NT2/D1 (cell line): ENCODE data around the gene CLASP2.

ENCODE experiments used
- DNase-seq: peaks from one replicate; pipeline ENCODE4 v3.0.0-alpha.2; 2011; ENCODE audit warnings: low read depth, low spot score
- H3K27me3 ChIP-seq: 2 replicates; pipeline ENCODE4 v1.6.0; 2011; ENCODE audit warnings: mild to moderate bottlenecking; ENCODE audit not compliant: insufficient read length, insufficient read depth
- H3K36me3 ChIP-seq: 2 replicates; pipeline ENCODE4 v1.6.1; 2011; ENCODE audit warnings: mild to moderate bottlenecking, low read length, mixed read lengths; ENCODE audit not compliant: insufficient read depth, insufficient read length
- H3K4me1 ChIP-seq: 2 replicates; pipeline ENCODE4 v1.5.1; 2011; ENCODE audit not compliant: insufficient read depth, insufficient read length
- H3K4me3 ChIP-seq: 2 replicates; pipeline ENCODE4 v1.5.1; 2011; ENCODE audit warnings: low read depth; ENCODE audit not compliant: insufficient read length
- H3K9ac ChIP-seq: 2 replicates; pipeline ENCODE4 v1.6.0; 2011; ENCODE audit warnings: low read depth; ENCODE audit not compliant: insufficient read length
- H3K9me3 ChIP-seq: 2 replicates; pipeline ENCODE4 v1.5.1; 2011; ENCODE audit warnings: mild to moderate bottlenecking, low read length; ENCODE audit not compliant: insufficient read depth
- SUZ12 ChIP-seq: IDR thresholded peaks from 2 replicates; pipeline ENCODE4 v1.6.1; 2011; ENCODE audit not compliant: insufficient read length, insufficient read depth; ENCODE audit errors: extremely low read depth
- YY1 ChIP-seq: IDR thresholded peaks from 2 replicates; pipeline ENCODE4 v1.6.1; 2011; ENCODE audit not compliant: insufficient read length, insufficient read depth
- ZNF274 ChIP-seq: IDR thresholded peaks from 2 replicates; pipeline ENCODE4 v1.6.1; 2011; ENCODE audit warnings: mild to moderate bottlenecking, low read depth, low read length

The CLASP2 gene

DNA sequence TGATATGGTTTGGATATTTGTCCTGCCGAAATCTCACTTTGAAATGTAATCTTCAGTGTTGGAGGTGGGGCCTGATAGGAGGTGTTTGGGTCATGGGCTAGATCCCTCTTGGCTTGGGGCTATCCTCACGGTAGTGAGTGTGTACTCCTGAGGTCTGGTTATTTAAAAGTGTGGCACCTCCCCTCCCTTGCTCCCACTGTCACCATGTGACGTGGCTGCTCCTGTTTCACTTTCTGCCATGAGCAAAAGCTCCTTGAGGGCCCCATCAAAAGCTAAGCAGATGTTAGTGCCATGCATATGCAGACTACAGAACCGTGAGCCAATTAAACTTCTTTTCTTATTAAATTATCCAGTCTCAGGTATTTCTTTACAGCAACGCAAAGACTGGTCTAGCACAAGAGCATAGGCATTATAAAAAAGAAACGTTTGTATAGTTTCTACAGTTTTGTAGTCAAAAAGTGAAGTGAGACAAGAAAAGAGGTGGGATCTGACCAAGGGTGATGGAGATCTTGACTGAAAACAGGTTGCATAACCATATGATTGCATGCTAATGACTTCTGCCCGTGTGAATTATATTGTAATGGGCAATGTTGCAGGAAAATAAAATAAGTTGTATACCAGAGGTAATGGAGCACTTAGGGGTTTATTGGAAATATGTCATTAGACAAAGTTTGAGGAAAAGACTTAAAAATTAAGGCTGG, 28.5 kb upstream of the CLASP2 start:
- Histone ChIP-seq H3K4me1 (no peaks in the 10 kb centered on the region), H3K27me3 (no peaks in the 10 kb centered on the region), H3K9ac (no peak overlapping the region), H3K36me3 (no peaks in the 10 kb centered on the region), H3K9me3 (no peaks in the 10 kb centered on the region), H3K4me3 (no peak overlapping the region)
- TF ChIP-seq ZNF274 (no peak), SUZ12 (no peak)
- no peak for DNase-seq

DNA sequence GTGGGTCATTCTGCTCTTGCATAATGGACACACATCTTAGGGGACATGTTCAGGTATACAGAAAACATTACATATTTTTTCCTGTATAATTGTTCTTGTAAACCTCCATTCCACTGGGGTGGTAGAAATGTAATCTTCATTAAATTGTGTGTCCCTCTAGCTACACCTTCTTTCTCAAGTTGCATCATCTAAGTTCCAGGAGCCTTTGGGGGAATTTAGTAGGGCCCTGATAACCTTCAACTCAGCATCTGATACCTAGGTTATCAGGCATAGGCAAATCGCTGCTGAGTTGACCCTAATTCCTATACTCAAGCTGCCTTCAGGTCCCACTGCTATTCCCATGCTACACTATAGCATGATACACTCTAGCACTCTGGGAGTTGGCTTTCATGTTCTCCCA, 19.1 kb upstream of the CLASP2 start:
- DNase-seq = no peak
- Histone ChIP-seq H3K4me3 (no peak overlapping the region), H3K36me3 (no peaks in the 10 kb centered on the region), H3K9ac (no peak overlapping the region), H3K27me3 (no peaks in the 10 kb centered on the region), H3K4me1 (no peaks in the 10 kb centered on the region), H3K9me3 (peaks cover 7% of the 10 kb centered on the region; the same call in 1 of the 2 replicates)
- TF ChIP-seq SUZ12 (no peak), ZNF274 (no peak), YY1 (no peak)

DNA sequence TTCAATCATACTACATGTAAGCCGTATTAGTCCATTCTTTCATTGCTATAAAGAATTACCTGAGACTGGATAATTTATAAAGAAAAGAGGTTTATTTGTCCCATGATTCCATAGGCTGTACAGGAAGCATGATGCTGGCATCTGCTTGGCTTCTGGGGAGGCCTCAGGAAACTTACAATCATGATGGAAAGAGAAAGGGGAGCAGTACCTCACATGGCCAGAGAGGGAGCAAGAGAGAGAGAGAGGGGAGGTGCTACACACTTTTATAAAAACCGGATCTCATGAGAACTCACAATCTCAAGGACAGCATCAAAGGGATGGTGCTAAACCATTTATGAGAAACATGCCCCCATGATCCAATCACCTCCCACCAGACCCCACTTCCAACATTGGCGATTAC, 14.3 kb upstream of the CLASP2 start:
- Histone ChIP-seq H3K4me1 (no peaks in the 10 kb centered on the region), H3K9me3 (peaks cover 17% of the 10 kb centered on the region; the same call in 1 of the 2 replicates), H3K9ac (no peak overlapping the region), H3K36me3 (no peaks in the 10 kb centered on the region), H3K27me3 (no peaks in the 10 kb centered on the region), H3K4me3 (no peak overlapping the region)
- no peak for DNase-seq
- TF ChIP-seq YY1 (no peak), ZNF274 (no peak), SUZ12 (no peak)

DNA sequence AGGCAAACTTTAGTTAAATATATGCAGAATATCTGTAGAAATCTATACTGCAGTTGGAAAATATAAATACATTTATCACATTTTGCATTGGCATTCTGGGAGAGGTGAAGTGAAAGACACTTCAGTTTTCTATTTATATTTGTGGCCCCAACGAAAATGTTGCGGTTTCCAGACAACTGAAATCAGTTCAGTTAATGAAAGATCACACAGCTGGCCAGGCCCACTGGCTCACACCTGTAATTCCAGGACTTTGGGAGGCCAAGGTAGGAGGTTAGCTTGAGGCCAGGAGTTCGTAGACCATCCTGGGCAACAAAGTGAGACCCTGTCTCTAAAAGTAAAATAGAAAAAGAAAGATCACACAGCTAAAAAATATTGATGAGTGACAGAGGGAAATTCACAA, 11.9 kb upstream of the CLASP2 start:
- DNase-seq = no peak
- Histone ChIP-seq H3K4me3 (no peak overlapping the region), H3K36me3 (no peaks in the 10 kb centered on the region), H3K27me3 (no peaks in the 10 kb centered on the region), H3K9me3 (peaks cover 17% of the 10 kb centered on the region; the same call in 1 of the 2 replicates), H3K9ac (no peak overlapping the region), H3K4me1 (no peaks in the 10 kb centered on the region)
- TF ChIP-seq SUZ12 (no peak), ZNF274 (no peak), YY1 (no peak)

DNA sequence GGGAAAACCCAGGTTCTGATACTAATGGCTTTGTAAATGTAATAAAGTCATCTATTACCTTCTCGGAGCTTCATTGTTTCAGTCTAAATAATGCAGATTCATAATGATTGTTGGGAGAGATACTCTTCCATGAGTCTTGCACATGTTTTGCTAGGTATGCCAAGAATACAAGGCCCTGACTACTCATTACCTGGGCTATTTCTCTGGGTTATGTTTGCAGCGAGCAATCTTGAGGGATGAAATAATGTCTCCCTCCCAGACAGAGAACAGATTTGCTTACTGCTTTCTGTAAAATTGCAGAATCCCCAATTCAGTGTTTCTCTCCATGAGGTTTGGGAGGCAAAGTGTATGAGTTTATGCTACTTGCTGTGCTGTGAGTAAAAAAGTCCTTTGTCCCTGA, 6.2 kb upstream of the CLASP2 start:
- H3K4me3 ChIP-seq = no peak overlapping the region
- no peaks in the 10 kb centered on the region for H3K36me3 ChIP-seq
- no peaks in the 10 kb centered on the region for H3K4me1 ChIP-seq
- no peaks in the 10 kb centered on the region for H3K27me3 ChIP-seq
- TF ChIP-seq YY1 (no peak), ZNF274 (no peak)
- H3K9me3 ChIP-seq = no peaks in the 10 kb centered on the region
- no peak overlapping the region for H3K9ac ChIP-seq
- no peak for DNase-seq

DNA sequence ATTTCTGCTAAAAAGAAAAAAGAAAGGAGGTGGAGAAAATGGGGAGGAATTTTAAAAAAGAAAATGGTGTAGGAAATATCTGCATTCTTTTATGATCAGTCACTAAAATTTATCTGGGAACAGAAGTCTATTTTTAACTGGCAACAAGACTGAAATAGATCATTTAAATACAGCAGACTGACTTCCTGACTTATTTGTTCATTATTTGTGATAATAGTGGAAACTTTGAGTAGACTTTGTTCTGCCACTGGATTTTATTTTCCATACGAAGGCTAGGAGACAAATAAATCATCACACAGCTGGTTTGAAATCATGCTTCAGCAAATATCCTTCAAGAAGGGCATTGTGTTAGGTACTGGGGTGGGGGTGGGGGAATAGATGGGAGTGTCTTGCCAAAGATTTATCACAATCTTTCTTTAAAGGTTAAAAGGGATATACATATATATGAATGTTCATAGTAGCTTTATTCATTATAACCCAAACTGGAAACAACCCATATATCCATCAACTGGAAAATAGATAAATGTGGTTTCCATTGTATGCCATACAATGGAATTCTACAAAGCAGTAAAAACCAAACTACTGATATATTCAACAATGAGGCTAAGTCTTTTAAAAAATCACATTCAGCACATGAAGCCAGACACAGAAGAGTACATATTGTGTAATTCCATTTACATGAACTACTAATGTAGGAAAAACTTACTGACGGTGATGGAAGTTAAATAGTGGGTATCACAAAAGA, 4.7 kb upstream of the CLASP2 start:
- no peak overlapping the region for H3K4me3 ChIP-seq
- TF ChIP-seq YY1 (no peak), ZNF274 (no peak), SUZ12 (no peak)
- no peaks in the 10 kb centered on the region for H3K4me1 ChIP-seq
- DNase-seq = no peak
- H3K9me3 ChIP-seq = no peaks in the 10 kb centered on the region
- no peaks in the 10 kb centered on the region for H3K27me3 ChIP-seq
- no peaks in the 10 kb centered on the region for H3K36me3 ChIP-seq
- H3K9ac ChIP-seq = no peak overlapping the region

DNA sequence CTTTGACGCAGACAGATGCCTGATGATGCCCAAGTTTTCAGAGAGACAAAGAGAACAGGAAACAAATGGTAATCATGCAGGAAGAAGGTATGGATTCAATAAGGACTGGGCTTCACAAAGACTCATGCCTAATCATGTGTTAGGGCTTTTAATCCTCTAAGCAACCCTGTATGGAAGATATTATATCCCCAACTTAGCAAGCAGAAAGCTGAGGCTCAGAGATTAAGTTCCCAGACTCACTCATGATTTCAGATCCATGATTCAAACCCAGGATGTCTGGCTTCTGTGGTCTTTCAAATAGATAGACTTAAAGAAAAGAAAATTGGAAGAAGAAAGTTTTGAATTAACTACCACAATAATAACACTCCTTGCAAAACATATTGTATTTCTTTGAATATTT, 4.1 kb upstream of the CLASP2 start:
- no peak overlapping the region for H3K9ac ChIP-seq
- TF ChIP-seq SUZ12 = no peak
- TF ChIP-seq YY1 = no peak
- H3K4me3 ChIP-seq = no peak overlapping the region
- H3K4me1 ChIP-seq = no peaks in the 10 kb centered on the region
- no peaks in the 10 kb centered on the region for H3K9me3 ChIP-seq
- H3K36me3 ChIP-seq = no peaks in the 10 kb centered on the region
- no peaks in the 10 kb centered on the region for H3K27me3 ChIP-seq
- DNase-seq = no peak
